HG02938 (cell line): Measurements from ENCODE around the gene FCN3.

Experiments
- ATAC-seq: cut with Tn5 transposase; IDR thresholded peaks from one replicate; pipeline ENCODE4 v1.9.1; 2021; ENCODE audit warnings: mild to moderate bottlenecking, moderate library complexity; ENCODE audit not compliant: unreplicated experiment

The FCN3 gene

DNA sequence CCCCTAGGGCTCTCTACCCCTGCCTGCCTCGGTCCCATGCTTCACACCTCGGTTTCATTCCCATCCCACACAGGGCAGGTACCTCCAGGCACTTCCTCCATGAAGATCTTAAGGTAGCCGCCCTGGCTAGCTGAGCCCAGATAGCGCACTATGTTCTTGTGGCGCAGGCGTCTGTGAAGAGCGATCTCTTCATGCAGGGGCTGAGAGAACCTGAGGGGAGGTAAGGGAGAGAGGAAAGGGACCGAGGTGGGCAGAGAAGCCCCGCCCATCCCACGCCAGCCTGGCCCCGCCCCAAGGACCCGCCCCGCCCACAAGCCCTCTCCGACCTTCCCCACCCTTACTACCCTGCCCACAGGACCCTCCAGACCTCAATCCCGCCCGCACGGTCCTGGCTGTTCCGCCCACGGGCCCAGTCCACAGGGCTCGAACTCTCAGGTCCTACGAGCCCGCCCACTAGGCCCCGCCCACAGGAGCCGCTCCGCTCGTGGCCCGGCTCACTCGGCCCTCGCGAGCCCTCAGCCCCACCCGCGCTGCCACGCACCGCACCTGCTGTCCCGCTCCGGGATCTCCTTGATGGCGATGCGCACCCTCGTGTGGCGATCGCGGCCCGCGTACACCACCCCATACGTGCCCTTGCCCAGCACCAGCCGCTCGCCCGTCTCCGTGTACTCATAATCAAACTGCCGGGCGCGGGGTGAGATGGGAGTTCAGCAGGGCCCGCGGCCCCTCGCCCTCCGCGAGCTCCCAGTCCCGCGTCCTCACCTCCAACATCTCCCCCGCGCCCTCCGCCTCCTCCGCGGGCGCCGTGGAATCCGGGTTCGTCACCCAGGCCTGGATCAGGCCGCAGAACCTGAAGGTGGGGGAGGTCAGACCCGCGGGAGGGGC, 14.2 kb downstream of the FCN3 start:
- no peak for ATAC-seq

DNA sequence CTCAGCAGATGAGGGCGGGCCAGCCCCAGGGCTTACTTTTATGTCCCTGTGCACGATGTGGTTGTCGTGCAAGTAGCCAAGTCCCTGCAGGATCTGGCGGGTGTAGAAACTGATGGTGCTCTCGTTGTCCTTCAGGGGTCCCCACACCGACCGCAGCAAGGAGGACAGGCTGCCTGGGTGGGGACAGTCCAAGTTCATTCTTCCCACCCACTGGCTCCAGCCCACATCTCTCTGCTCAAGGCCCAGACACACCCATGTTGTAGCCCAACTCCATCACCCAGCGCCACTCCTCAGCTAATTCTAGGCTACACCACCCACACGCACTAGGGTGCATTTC, 14.8 kb downstream of the FCN3 start:
- no peak for ATAC-seq

DNA sequence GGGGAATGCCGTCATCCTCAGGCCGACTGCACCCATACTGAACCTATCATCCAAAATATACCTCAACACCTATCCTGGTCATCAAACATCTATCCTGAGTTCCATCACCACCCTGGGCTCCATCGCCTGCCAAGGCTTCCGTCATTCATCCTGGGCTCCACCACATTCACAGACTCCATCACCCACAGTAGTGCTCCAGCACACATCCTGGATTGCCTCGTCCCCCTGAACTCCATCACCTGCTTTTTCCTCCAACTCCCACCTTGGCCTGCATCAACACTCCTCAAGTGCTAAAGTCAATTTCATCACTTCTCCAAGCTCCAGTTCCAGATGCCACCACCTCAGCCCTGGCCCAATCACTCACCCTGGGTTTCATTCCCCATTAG, 15.7 kb downstream of the FCN3 start:
- ATAC-seq, result no peak

DNA sequence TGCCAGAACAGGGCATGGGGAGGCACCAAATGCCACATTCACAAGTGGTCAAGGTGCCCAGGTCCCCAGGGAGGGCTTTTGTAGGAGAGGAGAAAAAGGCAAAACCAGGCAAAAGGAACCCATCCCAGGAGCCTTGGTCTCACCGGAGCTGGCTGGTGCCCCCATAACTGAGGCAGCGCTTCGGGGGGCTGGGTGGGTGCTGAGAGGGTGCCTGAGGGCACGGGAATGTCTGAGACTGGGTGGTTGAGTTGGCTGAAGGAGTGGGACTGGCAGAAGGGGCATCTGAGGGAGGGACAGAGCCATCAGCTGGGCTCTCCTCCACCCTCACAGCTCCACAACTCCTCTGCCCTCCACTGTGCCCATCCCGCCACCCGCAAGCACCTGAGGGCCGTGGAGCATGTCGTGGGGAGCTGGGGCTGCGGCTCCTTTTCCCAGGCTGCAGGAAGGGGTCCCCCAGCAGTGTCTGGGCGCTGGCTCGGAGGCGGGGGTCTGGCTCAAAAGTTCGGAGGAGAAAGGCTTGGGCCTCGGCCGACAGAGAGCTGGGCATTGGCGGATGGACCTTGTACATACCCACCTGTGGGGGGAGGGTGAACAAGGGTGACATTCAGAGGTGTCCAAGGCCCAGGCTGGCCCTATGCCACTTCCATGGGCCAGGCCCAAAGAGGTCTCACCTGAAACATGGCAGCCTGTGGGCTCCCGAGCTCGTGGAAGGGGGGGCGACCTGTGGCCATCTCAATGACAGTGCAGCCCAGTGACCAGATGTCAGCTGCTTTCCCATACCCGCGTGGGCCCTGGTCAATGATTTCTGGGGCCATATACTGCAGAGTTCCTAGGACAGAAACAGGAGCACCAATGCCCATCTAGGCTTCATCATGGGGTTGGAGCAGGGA, 16.3 kb downstream of the FCN3 start:
- ATAC-seq, result no peak

DNA sequence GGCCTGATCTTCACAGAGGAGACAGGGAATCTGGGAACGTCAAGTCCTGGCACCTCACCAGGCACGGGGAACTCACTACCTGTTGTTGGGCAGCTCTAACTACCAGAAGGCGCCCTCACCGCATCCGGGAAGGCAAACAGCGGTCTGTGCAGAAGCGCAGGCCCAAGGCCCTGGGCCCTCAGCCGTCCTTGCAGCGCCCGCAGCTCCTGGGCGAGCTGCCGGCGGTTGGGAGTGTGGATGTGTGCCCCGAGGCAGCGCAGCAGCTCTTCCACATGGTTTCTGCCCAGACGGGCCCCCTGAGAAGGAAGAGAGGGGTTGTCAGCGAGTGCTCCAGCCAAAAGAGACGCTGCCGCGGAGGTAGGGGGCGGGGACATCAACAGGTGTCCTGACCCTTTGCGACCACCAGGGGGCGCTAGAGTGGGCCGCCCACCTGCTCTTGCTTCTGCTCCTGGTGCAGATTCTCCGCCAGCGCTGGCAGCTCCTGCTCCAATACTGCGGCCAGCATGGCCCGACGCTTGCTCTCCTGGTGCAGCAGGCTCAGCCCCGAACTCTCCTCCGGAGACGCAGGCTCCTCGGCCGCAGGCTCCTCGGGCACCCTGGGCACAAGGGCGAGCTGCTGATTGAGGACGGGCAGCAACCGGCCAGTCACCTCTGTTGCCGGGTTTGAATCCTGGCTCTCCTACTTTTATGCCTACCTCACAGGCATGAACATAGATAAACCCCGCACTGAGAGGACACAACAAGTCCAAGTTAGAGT, 17.2 kb downstream of the FCN3 start:
- no peak for ATAC-seq

DNA sequence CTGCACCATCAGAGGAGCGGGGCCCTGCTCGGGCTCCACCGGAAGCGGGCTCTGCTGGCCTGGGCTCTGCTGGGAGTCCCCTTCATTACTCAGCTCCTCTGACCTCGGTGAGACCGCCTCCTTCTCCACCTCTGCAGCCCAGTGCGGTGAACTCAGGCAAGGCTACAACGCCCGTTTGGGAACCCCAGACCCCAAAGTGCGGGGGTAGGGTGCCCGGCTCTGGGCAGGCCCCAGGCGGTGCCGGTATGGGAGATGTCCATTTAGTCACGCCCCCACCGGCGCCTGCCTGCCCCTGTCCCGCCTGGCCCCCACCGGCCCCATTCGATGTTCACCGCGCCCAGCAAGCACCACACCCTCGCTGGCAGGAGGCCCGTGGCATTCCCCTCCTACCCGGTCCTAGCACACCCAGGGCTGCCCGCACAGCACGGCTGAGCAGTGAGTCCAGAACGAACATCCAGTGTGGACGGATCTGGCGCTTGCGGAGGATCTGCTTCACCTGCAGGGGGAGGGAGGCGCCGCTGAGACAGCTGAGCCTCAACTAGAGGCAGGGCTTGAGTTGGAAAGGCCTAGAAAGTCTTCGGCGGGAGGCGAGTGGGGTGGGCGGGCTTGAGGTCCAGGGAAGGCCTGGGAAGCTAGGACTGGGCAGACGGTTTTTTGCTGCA, 17.9 kb downstream of the FCN3 start:
- ATAC-seq, result no peak

DNA sequence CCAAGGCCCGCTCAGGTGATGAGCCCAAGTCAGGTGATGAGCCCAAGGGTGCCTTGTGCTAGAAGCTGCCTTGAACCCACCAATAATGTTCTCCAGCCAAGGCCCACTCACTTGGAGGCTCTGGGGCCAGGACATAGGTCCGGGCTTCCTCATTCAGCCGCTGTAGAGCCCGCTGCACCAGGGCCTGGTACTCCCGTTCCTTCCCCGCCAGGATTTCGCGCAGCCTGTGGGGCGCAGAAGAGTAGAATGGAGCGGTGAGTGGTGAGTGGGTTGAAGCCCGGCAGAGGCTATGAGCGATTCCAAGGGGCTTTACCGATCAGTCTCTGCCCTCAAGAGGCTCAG, 18.4 kb downstream of the FCN3 start:
- ATAC-seq, result no peak

DNA sequence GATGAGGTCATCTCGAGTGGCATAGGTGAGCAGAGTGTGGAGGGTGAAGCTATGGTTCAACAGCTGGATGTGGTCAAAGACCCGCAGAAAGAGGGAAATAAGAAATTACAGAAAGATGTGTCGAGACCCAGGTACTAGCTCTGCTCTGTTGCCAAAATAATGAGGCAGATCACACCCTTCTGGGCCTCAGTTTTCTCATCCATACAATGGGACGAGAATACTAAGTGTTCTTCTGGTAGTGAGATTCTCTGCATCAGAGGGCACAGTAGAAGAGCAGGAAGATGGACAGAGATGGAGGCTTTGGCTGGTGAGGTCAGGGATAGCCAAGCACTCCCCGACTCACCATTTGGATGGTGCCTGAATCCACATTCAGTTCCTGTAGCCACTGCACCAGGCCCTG, 18.9 kb downstream of the FCN3 start:
- no peak for ATAC-seq

DNA sequence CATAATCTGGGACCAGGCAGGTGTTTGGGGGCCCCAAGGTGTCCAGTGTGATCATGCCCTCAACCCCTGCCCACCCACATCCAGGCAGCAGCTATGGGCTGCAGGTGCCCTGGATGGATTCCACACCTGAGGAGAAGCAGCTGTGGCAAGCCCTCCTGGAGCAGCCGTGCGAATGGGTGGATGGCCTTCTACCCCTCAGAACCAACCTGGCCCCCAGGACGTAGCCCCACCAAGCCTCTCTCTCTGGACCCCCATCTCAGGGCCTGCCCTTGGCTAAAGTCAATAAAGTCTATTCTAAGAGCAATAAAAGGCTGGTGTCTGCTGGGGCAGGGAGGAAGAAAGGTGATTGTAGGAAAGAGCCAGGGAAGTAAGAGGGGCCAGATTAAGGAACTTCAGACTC, 21.0 kb downstream of the FCN3 start:
- ATAC-seq, result no peak

DNA sequence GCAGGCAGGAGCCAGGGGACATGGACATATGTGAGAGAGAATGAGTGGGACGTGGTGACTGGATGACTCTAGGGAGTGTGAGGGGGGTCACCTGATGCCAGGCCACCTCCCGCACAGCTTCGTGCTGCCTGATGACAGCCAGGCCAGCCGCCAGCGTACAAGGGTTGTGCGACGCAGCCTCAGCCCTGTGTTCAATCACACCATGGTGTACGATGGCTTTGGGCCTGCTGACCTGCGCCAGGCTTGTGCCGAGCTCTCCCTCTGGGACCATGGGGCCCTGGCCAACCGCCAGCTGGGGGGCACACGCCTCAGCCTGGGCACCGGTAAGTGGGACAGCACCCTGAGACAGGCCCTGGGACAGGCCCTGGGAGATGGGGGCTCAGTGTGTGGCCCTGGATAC, 21.5 kb downstream of the FCN3 start:
- no peak for ATAC-seq

DNA sequence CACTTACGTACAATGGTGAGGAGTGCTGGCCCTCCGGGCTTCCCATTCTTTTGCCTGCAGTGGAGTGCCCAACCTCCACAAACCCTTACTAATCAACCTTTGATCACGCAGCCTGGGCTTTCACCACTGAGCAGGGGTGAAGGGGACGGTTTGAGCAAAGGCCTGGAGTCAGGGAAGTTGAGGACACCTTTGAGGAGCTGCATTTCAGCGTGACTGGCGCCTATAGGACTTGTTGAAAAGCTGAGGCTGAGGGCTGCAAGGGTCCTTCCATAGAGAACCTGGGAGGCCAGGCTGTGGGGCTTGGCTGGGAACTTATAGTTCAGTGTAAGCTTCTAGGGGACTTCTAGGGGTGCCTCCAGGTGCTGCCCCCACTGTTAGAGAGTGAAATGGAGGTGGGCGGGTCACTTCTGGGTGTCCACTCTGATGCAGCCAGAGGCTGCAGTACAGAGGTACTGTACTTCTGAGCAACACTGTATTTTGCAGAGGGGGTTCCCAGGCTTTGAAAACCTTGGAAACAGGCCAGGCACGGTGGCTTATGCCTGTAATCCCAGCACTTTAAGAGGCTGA, 23.0 kb downstream of the FCN3 start:
- no peak for ATAC-seq

DNA sequence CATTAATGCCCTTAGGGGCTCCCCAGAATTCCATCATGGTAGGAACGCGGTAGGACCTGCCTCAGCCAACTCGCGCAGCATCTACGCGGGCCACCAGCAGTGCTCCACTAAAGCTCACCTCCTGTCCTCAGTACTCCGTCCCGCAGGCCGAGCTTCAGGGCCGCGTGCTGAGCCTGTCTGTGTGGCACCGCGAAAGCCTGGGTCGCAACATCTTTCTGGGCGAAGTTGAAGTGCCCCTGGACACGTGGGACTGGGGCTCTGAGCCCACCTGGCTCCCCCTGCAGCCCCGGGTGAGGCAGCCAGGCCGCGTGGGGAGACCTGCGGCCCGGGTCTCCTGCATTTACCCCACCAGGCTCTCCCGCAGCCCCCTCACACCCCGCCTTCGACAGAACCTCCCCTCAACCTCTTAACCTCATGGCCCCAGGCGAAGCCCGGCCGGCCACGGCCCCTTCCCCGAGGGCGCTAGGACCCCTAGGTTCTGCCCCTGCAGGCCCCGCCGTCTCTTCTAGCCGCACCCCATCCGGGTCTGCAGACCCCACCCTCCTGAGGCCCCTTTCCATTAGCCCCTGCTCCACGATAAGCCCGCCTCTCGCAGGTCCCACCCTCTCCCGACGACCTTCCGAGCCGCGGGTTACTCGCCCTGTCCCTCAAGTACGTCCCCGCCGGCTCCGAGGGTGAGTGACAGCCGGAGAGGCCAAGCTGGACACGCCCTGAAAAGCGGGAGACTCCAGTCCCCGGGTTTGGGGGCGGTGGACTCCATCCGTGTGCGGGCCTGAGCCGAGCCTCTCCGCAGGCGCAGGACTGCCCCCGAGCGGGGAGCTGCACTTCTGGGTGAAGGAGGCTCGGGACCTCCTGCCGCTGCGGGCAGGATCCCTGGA, 23.7 kb downstream of the FCN3 start:
- no peak for ATAC-seq

DNA sequence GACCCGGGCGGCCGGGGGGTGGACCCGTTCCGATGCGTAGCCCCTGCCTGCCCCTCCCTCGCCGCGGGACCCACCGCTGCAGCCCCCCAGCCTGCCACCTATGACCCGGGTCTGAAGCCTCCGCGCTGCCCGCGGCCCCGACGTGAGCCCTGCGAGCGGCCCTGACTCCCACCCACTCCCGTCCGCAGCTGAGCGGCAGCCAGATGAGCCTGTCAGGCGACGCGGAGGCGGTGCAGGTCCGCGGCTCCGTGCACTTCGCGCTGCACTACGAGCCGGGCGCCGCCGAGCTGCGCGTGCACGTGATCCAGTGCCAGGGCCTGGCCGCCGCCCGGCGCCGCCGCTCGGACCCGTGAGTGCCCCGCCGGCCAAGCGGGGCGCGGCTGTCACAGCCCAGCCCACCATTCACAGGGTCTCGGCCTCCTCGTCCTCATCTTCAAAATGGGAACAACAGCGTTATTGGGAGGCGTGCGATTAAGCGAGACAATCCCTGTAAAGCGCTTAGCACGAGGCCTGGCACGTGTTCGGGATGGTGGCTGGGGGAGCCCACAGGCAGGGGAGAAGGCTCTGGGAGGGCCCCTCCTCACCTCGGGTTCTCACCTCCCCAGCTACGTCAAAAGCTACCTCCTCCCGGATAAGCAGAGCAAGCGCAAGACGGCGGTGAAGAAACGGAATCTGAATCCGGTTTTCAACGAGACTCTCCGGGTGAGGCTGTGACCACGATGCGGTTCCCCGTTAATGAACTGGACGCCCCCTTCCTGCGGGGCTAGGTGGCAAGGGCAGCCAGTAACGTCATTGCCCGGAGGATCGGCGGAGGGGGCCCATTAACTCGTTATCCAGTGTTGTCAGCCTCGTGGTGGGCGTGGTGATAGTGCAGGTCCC, 24.6 kb downstream of the FCN3 start:
- no peak for ATAC-seq

DNA sequence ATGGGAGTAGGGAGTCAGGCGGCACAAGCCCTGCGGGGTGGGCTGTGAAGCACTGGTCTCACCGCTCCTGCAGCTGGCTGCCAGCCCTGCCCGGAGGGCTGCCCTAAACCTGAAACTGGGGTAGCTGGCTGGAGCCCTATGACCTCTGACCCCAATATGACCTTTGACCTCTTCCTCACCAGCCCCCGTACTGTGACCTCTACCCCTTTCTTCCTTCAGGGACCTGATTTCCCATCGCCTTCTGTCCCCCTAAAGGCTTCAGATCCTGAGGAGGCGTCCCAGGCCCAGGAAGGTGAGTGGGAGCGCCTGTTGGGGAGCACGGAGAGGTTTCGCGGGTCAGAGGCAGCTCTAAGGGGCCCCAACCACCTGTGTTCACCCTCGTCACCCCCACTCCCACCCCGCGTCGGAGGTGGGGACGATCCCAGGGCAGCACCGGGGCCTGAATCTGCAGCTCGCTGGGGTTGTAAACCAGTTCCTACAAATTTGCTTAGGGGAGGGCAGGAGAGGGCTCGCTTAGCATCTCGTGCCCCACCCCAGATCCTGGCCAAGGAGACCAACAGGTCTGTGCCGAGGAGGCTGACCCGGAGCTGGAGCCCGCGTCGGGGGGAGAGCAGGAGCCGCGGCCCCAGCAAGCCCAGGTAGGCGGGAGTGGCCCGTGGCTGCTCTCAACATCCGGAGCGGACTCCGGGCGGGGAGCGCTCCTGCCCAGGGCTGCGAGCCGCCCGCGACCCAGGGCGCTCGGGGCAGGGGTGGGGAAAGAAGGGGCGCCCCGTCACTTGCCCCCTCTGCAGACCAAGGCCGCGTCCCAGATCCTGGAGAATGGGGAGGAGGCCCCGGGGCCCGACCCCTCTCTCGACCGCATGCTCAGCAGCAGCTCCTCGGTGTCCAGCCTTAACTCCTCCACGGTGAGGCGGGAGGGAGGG, 25.5 kb downstream of the FCN3 start:
- ATAC-seq, result no peak

DNA sequence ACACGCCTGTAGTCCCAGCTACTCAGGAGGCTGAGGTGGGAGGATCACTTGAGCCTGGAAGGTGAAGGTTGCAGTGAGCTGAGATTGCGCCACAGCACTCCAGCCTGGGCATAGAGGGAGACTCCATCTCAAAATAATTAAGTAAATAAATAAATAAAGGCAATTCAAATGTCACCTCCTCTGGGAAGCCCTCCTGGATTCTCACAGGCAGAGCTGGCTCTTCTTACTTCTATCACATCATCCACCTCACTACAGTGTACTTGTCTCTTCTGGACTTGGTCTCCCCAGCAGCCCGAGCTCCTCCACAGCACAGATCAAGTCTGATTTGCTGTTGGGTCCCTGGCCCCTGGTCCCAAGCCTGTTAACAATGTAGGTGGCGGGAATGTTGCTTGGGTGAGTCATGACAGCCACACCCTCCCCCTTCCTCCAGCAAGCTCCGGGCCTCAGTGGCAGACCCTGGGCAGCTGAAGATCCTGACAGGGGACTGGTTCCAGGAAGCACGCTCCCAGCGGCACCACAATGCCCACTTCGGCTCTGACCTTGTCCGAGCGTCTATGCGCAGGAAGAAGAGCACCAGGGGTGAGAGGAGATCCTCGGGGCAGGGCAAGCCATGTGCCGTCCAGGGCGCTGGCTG, 27.5 kb downstream of the FCN3 start:
- ATAC-seq, result no peak

DNA sequence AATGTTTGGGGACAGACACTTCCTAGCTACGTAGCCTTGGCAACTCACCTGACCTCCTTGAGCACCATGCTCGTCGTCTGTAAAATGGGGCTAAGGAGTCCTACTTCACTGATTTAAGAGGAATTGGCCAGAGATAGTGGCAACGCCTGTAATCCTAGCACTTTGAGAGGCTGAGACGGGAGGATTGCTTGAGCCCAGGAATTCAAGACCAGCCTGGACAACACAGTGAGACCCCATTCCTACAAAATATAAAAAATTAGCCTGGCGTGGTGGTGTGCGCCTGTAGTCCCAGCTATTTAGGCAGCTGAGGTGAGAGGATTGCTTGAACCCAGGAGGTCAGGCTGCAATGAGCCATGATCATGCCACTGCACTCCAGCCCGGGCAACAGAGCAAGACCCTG, 28.3 kb downstream of the FCN3 start:
- ATAC-seq, result no peak

DNA sequence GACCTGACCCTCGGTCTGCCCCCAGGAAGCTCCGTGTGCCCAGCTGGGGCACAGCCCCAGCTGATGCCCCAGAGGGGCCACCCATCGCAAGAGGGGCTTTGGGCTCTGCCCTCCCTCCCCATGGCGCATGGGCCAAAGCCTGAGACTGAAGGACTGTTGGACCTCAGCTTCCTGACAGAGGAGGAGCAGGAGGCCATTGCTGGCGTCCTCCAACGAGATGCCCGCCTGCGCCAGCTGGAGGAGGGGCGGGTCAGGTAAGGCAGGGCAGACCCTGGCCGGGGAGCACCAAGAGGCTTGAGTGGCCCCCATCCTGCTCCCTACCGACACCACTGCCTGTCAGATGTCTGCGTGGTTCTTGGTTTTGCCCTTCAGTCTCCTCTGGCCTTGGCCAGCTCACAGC, 29.4 kb downstream of the FCN3 start:
- no peak for ATAC-seq
